Heart left ventricle (tissue), 13 donors: ENCODE results near the gene OGA.

Experiments
- CTCF ChIP-seq, 12 donors: fragments of 200-600 bp; sonication (generic) in 4 of 12; IDR thresholded peaks; one replicate each; pipeline versions ENCODE4 v1.5.0 to v1.8.0; 2018 to 2022; ENCODE audit warnings: antibody characterized with exemption in 12 of 12, mild to moderate bottlenecking in 5 of 12
- POLR2A ChIP-seq, 2 donors: fragments of 450-650 bp; IDR thresholded peaks; one replicate each; pipeline ENCODE4 v1.6.1; 2017; ENCODE audit warnings: antibody characterized with exemption in 2 of 2, mild to moderate bottlenecking in 2 of 2, moderate library complexity in 2 of 2
- donor health status: ischemic (EF 13 %, LVEDD 7.1; RV severe dilation, severe dysfunction).
- donor health status: DM: no; HTN: yes; CAD: no.
- donor health status: DM: no; HTN: no; CAD: no.
- donor health status: ischemic (EF 25% LVEDD 6.9; RV normal size, moderate dysfunction).
- donor health status: ischemic (EF 25% LVEDD 5.7; RV mildly dilated, moderate dysfunction).
- donor health status: ischemic (EF 35%, LVEDD 5.7; RV mildly dilated, moderate dysfunction).
- donor health status: nonischemic (EF 11% LVEDD 7.7; RV severe dilation, severe dysfunction).
- donor health status: DM: yes; HTN: yes; CAD: no.
- donor health status: PGD.
- donor health status: ischemic (EF 29% LVEDD 5.4; RV normal size, mild dysfunction).
- donor health status: nonischemic (EF 23%, LVEDD 6.1; RV moderate dilation, normal function).

GRCh38 chr10:101785801-101786200 is 32.4 kb downstream of the OGA start:
- TF ChIP-seq CTCF (IDR thresholded peaks at IDR 0.05) = no peak
- no peak for TF ChIP-seq POLR2A (IDR thresholded peaks at IDR 0.05)
